SIG-M5 (cell line): Measurements from ENCODE around the gene ZNF441.
"Not testable (repeated sequence)": the region's sequence is repeated elsewhere in the genome, so short reads cannot be mapped to it uniquely, and the experiment has no call there.

Experiments used
- DNase-seq: peaks from one replicate; lab custom pipeline; 2025; lab: John Stamatoyannopoulos, UW

Gene ZNF441

DNA sequence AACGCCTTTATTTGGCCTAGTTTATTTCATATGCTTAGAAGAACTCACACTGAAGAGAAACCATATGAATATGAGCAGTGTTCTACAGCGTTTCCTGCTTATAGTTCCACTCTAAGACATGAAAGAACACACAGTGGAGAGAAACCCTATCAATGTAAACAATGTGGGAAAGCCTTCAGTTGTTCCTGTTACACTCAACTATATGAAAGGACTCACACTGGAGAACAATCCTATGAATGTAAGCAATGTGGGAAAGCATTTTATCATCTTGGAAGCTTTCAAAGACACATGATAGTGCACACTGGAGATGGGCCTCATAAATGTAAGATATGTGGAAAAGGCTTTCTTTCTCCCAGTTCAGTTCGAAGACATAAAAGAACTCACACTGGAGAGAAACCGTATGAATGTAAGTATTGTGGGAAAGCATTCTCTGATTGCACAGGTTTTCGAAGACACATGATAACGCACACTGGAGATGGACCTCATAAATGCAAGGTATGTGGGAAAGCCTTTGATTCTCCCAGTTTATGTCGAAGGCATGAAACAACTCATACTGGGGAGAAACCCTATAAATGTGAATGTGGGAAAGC is 13.7 kb downstream of the ZNF441 start:
- no peak for DNase-seq

- DNase-seq, result no peak
Measured at GRCh38 chr19:11781295-11782057, 14.7 kb downstream of the ZNF441 start.

GRCh38 chr19:11783767-11784166 is 17.0 kb downstream of the ZNF441 start:
- no peak for DNase-seq

- DNase-seq, result no peak
Measured at GRCh38 chr19:11784356-11784755, 17.6 kb downstream of the ZNF441 start.

GRCh38 chr19:11787536-11787935 is 20.7 kb downstream of the ZNF441 start:
- DNase-seq, result no peak

- DNase-seq, result no peak
Measured at GRCh38 chr19:11792942-11793341, 26.1 kb downstream of the ZNF441 start.

DNA sequence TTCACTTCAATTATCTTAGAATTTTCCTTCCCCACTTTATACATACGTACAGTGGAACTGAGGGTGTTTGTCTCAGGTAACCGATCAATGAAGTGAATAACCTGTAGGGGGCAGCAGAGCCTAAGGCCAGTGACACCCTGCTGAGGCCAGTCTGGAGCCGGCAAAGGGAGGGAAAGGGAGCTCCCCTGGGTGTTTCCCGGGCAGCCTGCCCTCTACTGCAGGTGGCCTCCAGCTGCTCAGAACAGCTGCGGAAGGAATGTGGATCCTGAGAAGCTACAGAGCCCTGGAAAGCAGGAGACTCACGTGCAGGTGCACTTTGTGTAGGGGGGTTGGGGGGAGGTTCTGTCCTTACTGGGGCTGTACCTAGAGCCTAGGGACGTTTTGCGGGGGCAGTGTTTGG is 30.7 kb downstream of the ZNF441 start:
- DNase-seq, result no peak

DNA sequence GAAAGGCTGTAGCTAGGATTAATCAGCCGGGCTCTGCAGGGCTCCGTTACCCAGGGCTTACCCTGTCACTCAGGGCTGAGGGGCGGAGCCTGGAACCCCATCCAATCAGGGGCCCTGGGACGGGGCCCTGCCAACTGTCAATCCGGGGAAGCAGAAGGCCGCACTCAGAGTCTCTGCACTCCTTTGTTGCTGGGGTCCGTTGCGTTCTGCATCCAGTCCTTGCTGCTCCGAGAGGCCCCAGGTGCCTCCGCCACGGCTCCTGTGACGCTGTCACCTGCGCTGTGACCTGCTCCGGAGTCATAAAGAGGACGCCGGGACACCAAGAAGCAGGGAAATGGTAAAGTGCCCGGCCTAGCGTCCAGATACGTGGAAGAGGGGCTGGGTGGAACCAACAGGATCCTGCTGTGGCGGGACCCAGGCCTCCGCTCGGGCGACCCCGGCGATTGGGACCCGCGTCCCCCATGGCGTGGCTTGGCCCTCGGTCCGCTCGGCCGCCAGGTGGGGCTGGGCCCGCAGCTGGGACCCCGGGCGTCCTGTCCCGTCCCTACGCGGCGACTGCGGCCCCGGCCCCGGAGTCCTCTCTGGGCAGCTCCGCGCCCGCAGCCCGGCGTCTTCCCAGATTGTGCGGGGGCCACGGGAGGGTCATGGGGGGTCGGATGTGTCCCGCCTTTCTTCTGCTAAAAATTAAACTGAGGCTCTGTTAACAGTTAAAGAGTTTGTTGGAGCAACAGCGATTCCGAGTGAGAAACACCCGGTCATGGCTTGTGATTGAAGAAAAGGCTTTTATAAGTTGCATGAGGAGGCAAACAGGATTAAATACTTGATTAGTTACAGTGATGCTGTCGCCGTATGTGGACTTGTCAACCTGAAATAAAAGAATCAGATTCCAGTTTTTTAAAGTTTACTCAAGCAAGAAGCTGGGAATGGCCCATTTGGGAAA is 31.9 kb downstream of the ZNF441 start, which contains the start of gene ZNF491:
Gene ZNF491, plus strand, starts transcription at position 133 of the 940 bp plus-strand sequence. CDS start 7,431 bp downstream, outside the sequence.
- no peak for DNase-seq

DNA sequence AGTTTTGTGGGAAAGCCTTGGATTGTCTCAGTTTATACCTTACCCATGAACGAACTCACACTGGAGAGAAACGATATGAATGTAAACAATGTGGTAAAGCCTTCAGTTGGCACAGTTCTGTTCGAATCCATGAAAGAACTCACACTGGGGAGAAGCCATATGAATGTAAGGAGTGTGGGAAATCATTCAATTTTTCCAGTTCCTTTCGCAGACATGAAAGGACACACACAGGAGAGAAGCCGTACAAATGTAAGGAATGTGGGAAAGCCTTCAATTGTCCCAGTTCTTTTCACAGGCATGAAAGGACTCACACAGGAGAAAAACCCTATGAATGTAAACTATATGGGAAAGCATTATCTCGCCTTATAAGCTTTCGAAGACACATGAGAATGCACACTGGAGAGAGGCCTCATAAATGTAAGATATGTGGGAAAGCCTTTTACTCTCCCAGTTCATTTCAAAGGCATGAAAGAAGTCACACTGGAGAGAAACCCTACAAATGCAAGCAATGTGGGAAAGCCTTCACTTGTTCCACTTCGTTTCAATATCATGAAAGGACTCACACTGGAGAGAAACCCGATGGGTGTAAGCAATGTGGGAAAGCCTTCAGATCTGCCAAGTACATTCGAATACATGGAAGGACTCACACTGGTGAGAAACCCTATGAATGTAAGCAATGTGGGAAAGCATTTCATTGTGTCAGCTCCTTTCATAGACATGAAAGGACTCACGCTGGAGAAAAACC is 39.7 kb downstream of the ZNF441 start:
- DNase-seq, result no peak

- DNase-seq, result no peak
Measured at GRCh38 chr19:11807099-11807380, 40.2 kb downstream of the ZNF441 start.

GRCh38 chr19:11813703-11814028 is 46.9 kb downstream of the ZNF441 start:
- no peak for DNase-seq

DNA sequence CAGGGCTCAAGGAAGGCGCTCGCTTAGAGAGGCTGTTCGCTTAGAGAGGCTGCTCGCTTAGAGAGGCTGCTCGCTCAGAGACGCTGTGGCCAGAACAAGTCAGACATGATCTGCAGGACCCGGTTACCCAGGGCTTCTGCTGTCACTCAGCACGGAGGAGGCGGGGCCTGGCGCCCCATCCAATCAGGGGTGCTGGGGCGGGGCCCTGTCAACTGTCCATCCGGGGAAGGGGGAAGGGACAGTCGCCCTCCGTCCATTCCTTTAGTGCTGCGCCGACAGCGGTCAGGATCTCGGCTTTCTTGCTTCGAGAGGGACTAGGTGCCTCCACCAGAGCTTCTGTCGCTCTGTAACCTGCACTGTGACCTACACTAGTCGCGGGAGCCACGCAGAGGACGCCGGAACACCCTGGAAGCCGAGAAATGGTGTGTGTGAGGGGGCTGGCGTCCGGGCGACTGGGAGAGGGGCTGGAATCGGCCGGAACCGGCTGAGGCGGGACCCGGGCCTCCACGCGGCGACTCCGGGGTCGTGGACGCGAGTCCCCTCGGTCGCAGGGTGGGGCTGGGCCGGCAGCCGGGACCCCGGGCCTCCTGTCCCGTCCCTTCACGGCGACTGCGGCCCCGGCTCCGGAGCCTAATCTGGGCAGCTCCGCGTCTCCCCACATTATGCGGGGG is 47.4 kb downstream of the ZNF441 start, which contains the start of gene ZNF440:
Gene ZNF440, plus strand, starts transcription at position 245 of the 671 bp plus-strand sequence. Its CDS starts 175 bp downstream, at position 420.
- DNase-seq, result no peak

- no peak for DNase-seq
Measured at GRCh38 chr19:11814700-11815035, 47.9 kb downstream of the ZNF441 start.

GRCh38 chr19:11821474-11822109 is 54.8 kb downstream of the ZNF441 start:
- DNase-seq, result no peak

GRCh38 chr19:11828957-11829876 is 62.4 kb downstream of the ZNF441 start:
- not testable (repeated sequence) for DNase-seq

DNA sequence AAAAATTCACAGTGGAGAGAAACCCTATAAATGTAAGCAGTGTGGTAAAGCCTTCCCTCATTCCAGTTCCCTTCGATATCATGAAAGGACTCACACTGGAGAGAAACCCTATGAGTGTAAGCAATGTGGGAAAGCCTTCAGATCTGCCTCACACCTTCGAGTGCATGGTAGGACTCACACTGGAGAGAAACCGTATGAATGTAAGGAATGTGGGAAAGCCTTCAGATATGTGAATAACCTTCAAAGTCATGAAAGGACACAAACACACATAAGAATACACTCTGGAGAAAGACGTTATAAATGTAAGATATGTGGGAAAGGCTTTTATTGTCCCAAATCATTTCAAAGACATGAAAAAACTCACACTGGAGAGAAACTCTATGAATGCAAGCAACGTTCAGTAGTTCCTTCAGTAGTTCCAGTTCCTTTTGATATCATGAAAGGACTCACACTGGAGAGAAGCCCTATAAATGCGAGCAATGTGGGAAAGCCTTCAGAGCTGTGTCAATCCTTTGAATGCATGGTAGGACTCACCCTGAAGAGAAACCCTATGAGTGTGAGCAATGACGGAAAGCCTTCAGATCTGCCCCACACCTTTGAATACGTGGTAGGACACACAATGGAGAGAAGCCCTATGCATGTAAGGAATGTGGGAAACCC is 65.6 kb downstream of the ZNF441 start:
- DNase-seq, result no peak

GRCh38 chr19:11833541-11833940 is 66.7 kb downstream of the ZNF441 start:
- DNase-seq, result no peak
